GM19240 (cell line): ENCODE data around the gene KIF23.
A peak's percentile ranks its signal among the peaks of the same experiment; 100 is the strongest.

Experiments used
- DNase-seq: peaks from one replicate; pipeline ENCODE4 v3.0.0; 2011; ENCODE audit warnings: low spot score; ENCODE audit not compliant: insufficient read length

Gene KIF23

GRCh38 chr15:69463182-69463756, 49.1 kb downstream of the KIF23 start:
- DNase-seq, result no peak

- DNase-seq, result no peak
Observed at GRCh38 chr15:69465253-69465652, 51.1 kb downstream of the KIF23 start.

- no peak for DNase-seq
Observed at GRCh38 chr15:69466733-69467132, 52.6 kb downstream of the KIF23 start.

GRCh38 chr15:69467636-69468035, 53.5 kb downstream of the KIF23 start:
- DNase-seq, result no peak

GRCh38 chr15:69468241-69469121, 54.3 kb downstream of the KIF23 start:
- no peak for DNase-seq

- no peak for DNase-seq
Observed at GRCh38 chr15:69469467-69470201, 55.5 kb downstream of the KIF23 start.

GRCh38 chr15:69472046-69472445, 57.9 kb downstream of the KIF23 start:
- DNase-seq, result no peak

- no peak for DNase-seq
Observed at GRCh38 chr15:69472562-69472961, 58.4 kb downstream of the KIF23 start.

GRCh38 chr15:69474291-69474690, 60.1 kb downstream of the KIF23 start:
- no peak for DNase-seq

- DNase-seq, result no peak
Observed at GRCh38 chr15:69474846-69475455, 60.8 kb downstream of the KIF23 start.

GRCh38 chr15:69475769-69476358, 61.7 kb downstream of the KIF23 start:
- DNase-seq, result peak; percentile 45

- no peak for DNase-seq
Observed at GRCh38 chr15:69476704-69477473, 62.7 kb downstream of the KIF23 start.

GRCh38 chr15:69478259-69478781, 64.2 kb downstream of the KIF23 start:
- DNase-seq, result peak; percentile 51

GRCh38 chr15:69479081-69479480, 64.9 kb downstream of the KIF23 start:
- DNase-seq, result no peak

- DNase-seq, result no peak
Observed at GRCh38 chr15:69479971-69480370, 65.8 kb downstream of the KIF23 start.

- DNase-seq, result no peak
Observed at GRCh38 chr15:69480932-69481331, 66.8 kb downstream of the KIF23 start.

GRCh38 chr15:69482686-69483256, 68.6 kb downstream of the KIF23 start:
- DNase-seq, result no peak

GRCh38 chr15:69484837-69485236, 70.7 kb downstream of the KIF23 start:
- DNase-seq, result no peak

- DNase-seq, result no peak
Observed at GRCh38 chr15:69486481-69487110, 72.4 kb downstream of the KIF23 start.
